Stomach (tissue), 4 donors: ENCODE results near the gene CREG1.

Experiments used
- EP300 ChIP-seq: sonication (generic); formaldehyde crosslinking; IDR thresholded peaks from one replicate; pipeline ENCODE4 v1.6.1; 2017; ENCODE audit warnings: antibody characterized with exemption
- POLR2A ChIP-seq, 4 donors: fragments of 450-650 bp; IDR thresholded peaks; one replicate each; pipeline ENCODE4 v1.6.1; 2016; ENCODE audit warnings: antibody characterized with exemption in 4 of 4, control low read depth in 2 of 4, mild to moderate bottlenecking in 1 of 4, moderate library complexity in 1 of 4
- POLR2AphosphoS5 ChIP-seq, 3 donors: sonication (generic); formaldehyde crosslinking; IDR thresholded peaks; one replicate each; pipeline ENCODE4 v1.6.1; 2016; ENCODE audit warnings: antibody characterized with exemption in 3 of 3
- TF ChIP-seq, protein P1 (sequence below), 7 experiments: fragments of 450-650 bp in 4 of 7; fragments of 200-600 bp in 3 of 7; sonication (generic) in 3 of 7; IDR thresholded peaks; one replicate each; pipeline ENCODE4 v1.5.1; 2016 to 2019; ENCODE audit warnings: antibody characterized with exemption in 7 of 7, control low read depth in 2 of 7, mild to moderate bottlenecking in 1 of 7

DNA sequence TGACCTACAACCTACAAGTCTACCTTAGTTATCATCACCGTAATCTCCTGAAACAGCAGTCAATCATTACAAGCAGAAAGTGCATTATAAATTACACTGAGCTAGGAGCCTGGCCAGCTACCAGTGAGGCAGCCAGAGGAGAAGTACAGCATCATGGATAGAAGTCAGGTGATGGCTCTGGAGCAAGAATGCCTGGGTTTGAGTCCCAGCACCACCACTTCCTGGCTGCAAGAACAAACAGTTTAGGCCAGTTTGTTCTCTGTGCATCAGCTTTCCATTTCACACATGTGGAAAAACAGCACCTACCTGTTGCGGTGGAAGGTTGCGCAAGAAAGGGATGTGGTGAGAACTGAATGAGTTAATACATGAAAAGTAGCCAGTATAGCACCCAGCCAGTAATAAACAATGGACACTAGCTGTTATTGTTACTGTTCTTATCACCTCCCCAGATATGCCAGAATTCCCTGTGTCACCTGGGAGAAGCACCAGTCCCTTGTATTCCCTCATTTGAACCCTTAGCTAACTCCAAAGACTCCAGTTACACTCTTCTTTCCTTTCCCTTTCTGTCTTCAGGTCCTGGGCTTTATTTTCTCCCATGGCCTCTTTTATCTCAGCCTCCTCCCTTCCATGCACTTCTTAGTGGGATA is 9.0 kb downstream of the CREG1 start:
- TF ChIP-seq, protein P1, sequence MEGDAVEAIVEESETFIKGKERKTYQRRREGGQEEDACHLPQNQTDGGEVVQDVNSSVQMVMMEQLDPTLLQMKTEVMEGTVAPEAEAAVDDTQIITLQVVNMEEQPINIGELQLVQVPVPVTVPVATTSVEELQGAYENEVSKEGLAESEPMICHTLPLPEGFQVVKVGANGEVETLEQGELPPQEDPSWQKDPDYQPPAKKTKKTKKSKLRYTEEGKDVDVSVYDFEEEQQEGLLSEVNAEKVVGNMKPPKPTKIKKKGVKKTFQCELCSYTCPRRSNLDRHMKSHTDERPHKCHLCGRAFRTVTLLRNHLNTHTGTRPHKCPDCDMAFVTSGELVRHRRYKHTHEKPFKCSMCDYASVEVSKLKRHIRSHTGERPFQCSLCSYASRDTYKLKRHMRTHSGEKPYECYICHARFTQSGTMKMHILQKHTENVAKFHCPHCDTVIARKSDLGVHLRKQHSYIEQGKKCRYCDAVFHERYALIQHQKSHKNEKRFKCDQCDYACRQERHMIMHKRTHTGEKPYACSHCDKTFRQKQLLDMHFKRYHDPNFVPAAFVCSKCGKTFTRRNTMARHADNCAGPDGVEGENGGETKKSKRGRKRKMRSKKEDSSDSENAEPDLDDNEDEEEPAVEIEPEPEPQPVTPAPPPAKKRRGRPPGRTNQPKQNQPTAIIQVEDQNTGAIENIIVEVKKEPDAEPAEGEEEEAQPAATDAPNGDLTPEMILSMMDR (IDR thresholded peaks at IDR 0.05), result no peak
- TF ChIP-seq POLR2AphosphoS5 (IDR thresholded peaks at IDR 0.05) (no peak), POLR2A (IDR thresholded peaks at IDR 0.05) (no peak), EP300 (no peak)
